Lung (tissue), 12 donors: Measurements from ENCODE around the gene INPP5E. TPM values are rescaled to one million over a fixed set of nuclear protein-coding genes. Genes with fewer than 3 reads are reported as not detected.

Experiments
- ATAC-seq: fragments of 200-7000 bp; cut with Tn5 transposase; one replicate; pipeline ENCODE4 v1.9.1; 2020; ENCODE audit warnings: moderate number of reproducible peaks; ENCODE audit not compliant: insufficient read depth, low FRiP score
- DNase-seq, 3 donors: peaks; one replicate each; pipeline ENCODE4 v3.0.0-alpha.2; 2013 to 2017
- H3K27ac ChIP-seq, 2 donors: one replicate each; pipeline ENCODE4 v1.5.1; 2013; ENCODE audit warnings: mild to moderate bottlenecking in 2 of 2, moderate library complexity in 2 of 2, control low read depth in 1 of 2, inconsistent platforms in 1 of 2, low read depth in 1 of 2, low read length in 1 of 2
- H3K27me3 ChIP-seq, 3 donors: one replicate each; pipeline ENCODE4 v1.5.1; 2013; ENCODE audit warnings: low read length in 2 of 3; ENCODE audit not compliant: control insufficient read depth in 3 of 3, insufficient read depth in 3 of 3
- H3K36me3 ChIP-seq, 4 donors: one replicate each; pipeline ENCODE4 v1.5.1; 2013; ENCODE audit warnings: low read length in 4 of 4, mild to moderate bottlenecking in 1 of 4, moderate library complexity in 1 of 4; ENCODE audit not compliant: control insufficient read depth in 4 of 4, insufficient read depth in 4 of 4
- H3K4me1 ChIP-seq, 5 donors: one replicate each; pipeline ENCODE4 v1.5.1; 2013; ENCODE audit warnings: low read length in 5 of 5, mild to moderate bottlenecking in 2 of 5, moderate library complexity in 1 of 5; ENCODE audit not compliant: control insufficient read depth in 5 of 5, insufficient read depth in 5 of 5
- H3K4me3 ChIP-seq: one replicate; pipeline ENCODE4 v1.5.1; 2013; ENCODE audit warnings: mild to moderate bottlenecking, control low read depth, moderate library complexity
- H3K9ac ChIP-seq, 2 donors: one replicate each; pipeline ENCODE4 v1.5.1; 2013; ENCODE audit warnings: low read length in 2 of 2, control low read depth in 1 of 2; ENCODE audit not compliant: insufficient read depth in 1 of 2
- H3K9me3 ChIP-seq, 4 donors: one replicate each; pipeline ENCODE4 v1.5.1; 2013; ENCODE audit warnings: low read length in 3 of 4, mild to moderate bottlenecking in 1 of 4, moderate library complexity in 1 of 4; ENCODE audit not compliant: control insufficient read depth in 4 of 4, insufficient read depth in 3 of 4
- CTCF ChIP-seq: IDR thresholded peaks from 2 replicates; pipeline ENCODE4 v1.5.1; 2012; ENCODE audit warnings: mild to moderate bottlenecking; ENCODE audit errors: control extremely low read depth, extremely low read depth
- WGBS, 2 donors: extraction: QIAGEN DNeasy Blood & Tissue Kit; methylation state at CpG; one replicate each; pipeline ENCODE4 v1.1.7; 2013; 5-methylcytosine and 5-hydroxymethylcytosine counted together
- polyA plus RNA-seq, 2 donors: library from polyadenylated mRNA; stranded (reverse); fragments of 200-250 nt; gene quantifications; one replicate each; pipeline ENCODE4 v1.2.1, GENCODE V29; 2013
- total RNA-seq, 2 donors: library from RNA; depleted of rRNA in 1 of 2; stranded (reverse); fragments of >200 nt in 1 of 2; gene quantifications; one replicate each; pipeline ENCODE4 v1.2.1, GENCODE V29; 2014 to 2021
- donor health status: control.
- donor health status: control.
- donor health status: Bipolar disorder and iron deficiency.
- donor health status: healthy.
- donor health status: DM: yes; HTN: yes; CAD: no.

The INPP5E gene
- total and polyA plus RNA-seq, 4 donors = 7.2 to 18.4 (median 8.6) TPM

DNA sequence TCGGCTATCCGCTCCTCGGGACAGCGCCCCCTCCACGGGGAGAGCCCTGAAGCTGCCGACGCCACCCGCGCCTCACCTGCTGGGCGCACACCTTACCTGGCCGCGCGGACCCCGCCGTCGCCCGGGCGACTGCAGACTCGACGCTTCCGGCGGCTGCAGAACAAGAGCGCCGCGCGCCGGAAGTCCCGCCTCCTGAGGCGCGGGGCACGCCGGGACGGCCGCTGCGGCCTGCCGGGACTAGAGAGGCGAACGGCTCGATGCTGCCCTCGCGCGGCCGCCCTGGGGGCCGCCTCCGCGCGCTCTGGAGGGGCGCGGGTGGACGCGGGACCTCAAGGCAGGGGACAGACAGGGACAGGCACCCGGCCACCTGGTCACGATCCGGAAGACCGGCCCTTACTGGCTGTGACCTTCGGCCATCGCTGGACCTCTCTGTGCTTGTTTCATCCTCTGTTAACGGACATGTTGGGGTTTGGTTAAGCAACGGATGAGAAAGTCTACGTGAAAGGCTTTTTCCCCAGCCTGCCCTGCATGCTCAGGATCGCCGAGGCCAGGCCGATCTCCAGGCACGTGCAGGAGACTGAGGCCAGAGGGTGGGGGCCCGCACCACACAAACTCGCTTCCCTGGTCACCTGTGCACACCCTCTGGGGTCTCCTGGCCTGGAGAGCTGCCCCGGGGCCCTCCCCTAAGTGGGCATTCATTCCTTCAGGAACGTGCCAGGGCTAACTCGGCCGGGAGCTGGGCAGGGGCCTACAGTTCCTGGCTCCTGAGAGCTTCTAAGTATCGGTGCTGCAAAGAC is 39.4 kb downstream of the INPP5E start, which contains the start of gene SNAPC4:
SNAPC4 (minus strand) TSS at position 133 of the 797 bp plus-strand sequence. CDS start 1,742 bp downstream, outside the sequence.
- WGBS, 2 donors = 6 to 9% methylated on average over 64 to 71 of the region's 71 CpGs
- Histone ChIP-seq H3K27me3 (no peaks in the 10 kb centered on the region), H3K36me3 (peaks cover 0 to 35% (median 7%) of the 10 kb centered on the region in 4 donors), H3K27ac (peak within 1 kb of the TSS; percentile 54 to 57), H3K9ac (peak within 1 kb of the TSS; percentile 61 to 71), H3K4me3 (peak within 1 kb of the TSS; percentile 93), H3K9me3 (no peaks in the 10 kb centered on the region), H3K4me1 (peaks cover 0 to 15% (median 8%) of the 10 kb centered on the region in 5 donors)
- ATAC-seq = peak; percentile 96
- peak; percentile 88 to 93 (median 91) for DNase-seq
- TF ChIP-seq CTCF = peak; percentile 90

- no peak for TF ChIP-seq CTCF
- ATAC-seq = no peak
- Histone ChIP-seq H3K4me1 (peaks cover 0 to 15% (median 8%) of the 10 kb centered on the region in 5 donors), H3K27me3 (no peaks in the 10 kb centered on the region), H3K27ac (peak overlapping the region; percentile 54 to 57), H3K4me3 (peak overlapping the region; percentile 93), H3K9me3 (no peaks in the 10 kb centered on the region), H3K36me3 (peaks cover 3 to 38% (median 9%) of the 10 kb centered on the region in 4 donors), H3K9ac (peak overlapping the region in 1 of 2 donors; percentile 61)
- 2 to 4% methylated on average over 61 to 67 of the region's 67 CpGs for WGBS, 2 donors
- DNase-seq = no peak
Measured at GRCh38 chr9:136399176-136400037, 40.2 kb downstream of the INPP5E start.

- DNase-seq (no peak), ATAC-seq (no peak)
- no peak for TF ChIP-seq CTCF
- Histone ChIP-seq H3K9ac (no peak overlapping the region), H3K4me1 (peaks cover 0 to 15% (median 8%) of the 10 kb centered on the region in 5 donors), H3K27ac (no peak overlapping the region), H3K4me3 (no peak overlapping the region), H3K27me3 (no peaks in the 10 kb centered on the region), H3K9me3 (no peaks in the 10 kb centered on the region), H3K36me3 (peaks cover 5 to 39% (median 14%) of the 10 kb centered on the region in 4 donors)
- WGBS, 2 donors = 95 to 99% methylated on average over 12 of the region's 12 CpGs
Measured at GRCh38 chr9:136398286-136398685, 41.4 kb downstream of the INPP5E start.
